Activated B cell treated with CpG ODN at 0.5 μM for 24 hours (primary cell): ENCODE results near the gene AURKAIP1. TPM values are rescaled to one million over a fixed set of nuclear protein-coding genes. Genes with fewer than 3 reads are reported as not detected.
A peak's percentile ranks its signal among the peaks of the same experiment; 100 is the strongest.

ENCODE experiments used
- ATAC-seq: fragments of 200-7000 bp; cut with Tn5 transposase; one replicate; pipeline ENCODE4 v1.10.0; 2021; ENCODE audit warnings: low read depth, mild to moderate bottlenecking, moderate library complexity
- CTCF ChIA-PET: fragments of 350-600 bp; sonication (Branson Sonifier 250); formaldehyde crosslinking; loops from one replicate; lab custom pipeline; 2021; ENCODE audit warnings: antibody characterized with exemption; lab: Charles Lee
- POLR2A ChIA-PET: fragments of 350-600 bp; sonication (Branson Sonifier 250); formaldehyde crosslinking; loops from one replicate; lab custom pipeline; 2021; ENCODE audit warnings: antibody characterized with exemption; lab: Charles Lee
- DNase-seq: peaks from one replicate; pipeline ENCODE4 v3.0.0; 2022
- H3K27ac Mint-ChIP-seq: one replicate; pipeline ENCODE4 v1.8.0; 2020; ENCODE audit warnings: mixed read lengths
- H3K27me3 Mint-ChIP-seq: one replicate; pipeline ENCODE4 v1.8.0; 2021; ENCODE audit warnings: mixed read lengths
- H3K36me3 Mint-ChIP-seq: one replicate; pipeline ENCODE4 v1.8.0; 2021; ENCODE audit warnings: low read depth, mixed read lengths
- H3K4me1 Mint-ChIP-seq: one replicate; pipeline ENCODE4 v1.8.0; 2021; ENCODE audit warnings: mixed read lengths
- H3K4me3 Mint-ChIP-seq: one replicate; pipeline ENCODE4 v1.8.0; 2020; ENCODE audit warnings: mild to moderate bottlenecking, mixed read lengths
- H3K9me3 Mint-ChIP-seq: one replicate; pipeline ENCODE4 v1.8.0; 2020; ENCODE audit warnings: mixed read lengths
- CTCF ChIP-seq: fragments of 200-600 bp; IDR thresholded peaks from one replicate; pipeline ENCODE4 v1.8.0; 2022; ENCODE audit warnings: antibody characterized with exemption, mild to moderate bottlenecking
- intact Hi-C: fragments of 100-400 bp; cut with micrococcal nuclease; formaldehyde crosslinking; loops from one replicate; pipeline ENCODE4 v1.15.1; 2024
- total RNA-seq: library from RNA; stranded (reverse); gene quantifications from 2 replicates; pipeline ENCODE4 v1.2.3, GENCODE V29; 2022

Gene AURKAIP1
- total RNA-seq, 1 donor from 2014 or later = 91.5 TPM

- DNase-seq = no peak
- CTCF ChIA-PET = no interaction called here
- peaks cover 12% of the 10 kb centered on the region for H3K36me3 Mint-ChIP-seq
- intact Hi-C loops = no loop called here
- H3K27me3 Mint-ChIP-seq = no peaks in the 10 kb centered on the region
- H3K4me1 Mint-ChIP-seq = peaks cover 1% of the 10 kb centered on the region
- ATAC-seq = no peak
- no peak overlapping the region for H3K27ac Mint-ChIP-seq
- no peak overlapping the region for H3K4me3 Mint-ChIP-seq
- POLR2A ChIA-PET = no interaction called here
- no peak for TF ChIP-seq CTCF
- no peaks in the 10 kb centered on the region for H3K9me3 Mint-ChIP-seq
These were observed 5.9 kb upstream of the AURKAIP1 start for GRCh38 chr1:1380860-1381259.

GRCh38 chr1:1377540-1378205 lies 2.7 kb upstream of the AURKAIP1 start:
- TF ChIP-seq CTCF = no peak
- POLR2A ChIA-PET = interaction anchor here (0.5 to 7.6 kb wide), 3 partner anchors 20 to 993 kb away, joined by 3 to 116 read pairs (median 8); partner anchors contain the start of gene CCNL2
- Mint-ChIP-seq H3K27me3 (no peaks in the 10 kb centered on the region), H3K4me1 (peaks cover 19% of the 10 kb centered on the region), H3K36me3 (peaks cover 14% of the 10 kb centered on the region), H3K4me3 (no peak overlapping the region), H3K9me3 (no peaks in the 10 kb centered on the region), H3K27ac (no peak overlapping the region)
- intact Hi-C loops = no loop called here
- CTCF ChIA-PET = no interaction called here
- ATAC-seq (no peak), DNase-seq (no peak)

- ATAC-seq (no peak), DNase-seq (no peak)
- TF ChIP-seq CTCF = no peak
- no peaks in the 10 kb centered on the region for H3K9me3 Mint-ChIP-seq
- intact Hi-C loops = no loop called here
- H3K4me3 Mint-ChIP-seq = no peak overlapping the region
- peaks cover 23% of the 10 kb centered on the region for H3K4me1 Mint-ChIP-seq
- H3K27me3 Mint-ChIP-seq = no peaks in the 10 kb centered on the region
- H3K36me3 Mint-ChIP-seq = peaks cover 12% of the 10 kb centered on the region
- CTCF ChIA-PET = no interaction called here
- H3K27ac Mint-ChIP-seq = no peak overlapping the region
- POLR2A ChIA-PET = interaction anchor here (7.6 kb wide), 1 partner anchor 21 kb away, joined by 116 read pairs; the partner anchor contains the start of gene CCNL2
These were observed 1.7 kb upstream of the AURKAIP1 start for GRCh38 chr1:1376551-1377226.

GRCh38 chr1:1374589-1374928 lies 448 bp downstream of the AURKAIP1 start:
- Mint-ChIP-seq H3K9me3 (no peaks in the 10 kb centered on the region), H3K27ac (peak overlapping the region; percentile 72), H3K4me3 (peak overlapping the region; percentile 90), H3K36me3 (peaks cover 10% of the 10 kb centered on the region), H3K27me3 (no peaks in the 10 kb centered on the region), H3K4me1 (peaks cover 23% of the 10 kb centered on the region)
- ATAC-seq = peak; percentile 0
- intact Hi-C loops = loop anchor here (2.0 to 5.0 kb wide), 2 partner anchors 130 to 342 kb away; no protein-coding TSS in a partner anchor
- no peak for DNase-seq
- TF ChIP-seq CTCF = no peak
- POLR2A ChIA-PET = interaction anchor here (0.7 to 7.6 kb wide), 17 partner anchors 11 to 534 kb away, joined by 3 to 116 read pairs (median 5); partner anchors contain the start of genes CCNL2, ISG15, MRPL20 and UBE2J2
- CTCF ChIA-PET = interaction anchor here (1.5 to 1.6 kb wide), 2 partner anchors 33 to 389 kb away, joined by 3 to 4 read pairs; no protein-coding TSS in a partner anchor
